ENCODE results near the gene COLEC11.

- TF ChIP-seq, protein P1, sequence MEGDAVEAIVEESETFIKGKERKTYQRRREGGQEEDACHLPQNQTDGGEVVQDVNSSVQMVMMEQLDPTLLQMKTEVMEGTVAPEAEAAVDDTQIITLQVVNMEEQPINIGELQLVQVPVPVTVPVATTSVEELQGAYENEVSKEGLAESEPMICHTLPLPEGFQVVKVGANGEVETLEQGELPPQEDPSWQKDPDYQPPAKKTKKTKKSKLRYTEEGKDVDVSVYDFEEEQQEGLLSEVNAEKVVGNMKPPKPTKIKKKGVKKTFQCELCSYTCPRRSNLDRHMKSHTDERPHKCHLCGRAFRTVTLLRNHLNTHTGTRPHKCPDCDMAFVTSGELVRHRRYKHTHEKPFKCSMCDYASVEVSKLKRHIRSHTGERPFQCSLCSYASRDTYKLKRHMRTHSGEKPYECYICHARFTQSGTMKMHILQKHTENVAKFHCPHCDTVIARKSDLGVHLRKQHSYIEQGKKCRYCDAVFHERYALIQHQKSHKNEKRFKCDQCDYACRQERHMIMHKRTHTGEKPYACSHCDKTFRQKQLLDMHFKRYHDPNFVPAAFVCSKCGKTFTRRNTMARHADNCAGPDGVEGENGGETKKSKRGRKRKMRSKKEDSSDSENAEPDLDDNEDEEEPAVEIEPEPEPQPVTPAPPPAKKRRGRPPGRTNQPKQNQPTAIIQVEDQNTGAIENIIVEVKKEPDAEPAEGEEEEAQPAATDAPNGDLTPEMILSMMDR (conservative IDR thresholded peaks at IDR 0.05; ENCODE audit: low read length) = no peak
- TF ChIP-seq EZH2phosphoT487 (IDR thresholded peaks at IDR 0.05; ENCODE audit: borderline replicate concordance, low read depth, low read length) = no peak
Measured at GRCh38 chr2:3624059-3624794, 29.3 kb downstream of the COLEC11 start.

Data from OCI-LY7 (cell line).